Fibroblast of lung (primary cell): ENCODE measurements around the gene REXO5. TPM values are rescaled to one million over a fixed set of nuclear protein-coding genes. Genes with fewer than 3 reads are reported as not detected.

Experiments
- DNase-seq, 2 donors: peaks; one replicate each; pipeline versions ENCODE4 v3.0.0 to v3.0.0-alpha.2; 2010; ENCODE audit warnings: low read depth in 2 of 2
- H2AFZ ChIP-seq: 2 replicates; pipeline ENCODE4 v1.5.1; 2012; ENCODE audit warnings: low read length, control low read depth, inconsistent platforms
- H3K27ac ChIP-seq: 2 replicates; pipeline ENCODE4 v1.5.1; 2011; ENCODE audit warnings: low read length, control low read depth; ENCODE audit not compliant: insufficient read depth
- H3K27me3 ChIP-seq: 2 replicates; pipeline ENCODE4 v1.5.1; 2011; ENCODE audit warnings: mild to moderate bottlenecking, low read length; ENCODE audit not compliant: control insufficient read depth, insufficient read depth
- H3K36me3 ChIP-seq: 2 replicates; pipeline ENCODE4 v1.5.1; 2011; ENCODE audit warnings: low read length; ENCODE audit not compliant: control insufficient read depth, insufficient read depth
- H3K4me1 ChIP-seq: 2 replicates; pipeline ENCODE4 v1.5.1; 2011; ENCODE audit warnings: low read length; ENCODE audit not compliant: control insufficient read depth, insufficient read depth; ENCODE audit errors: extremely low read depth
- H3K4me2 ChIP-seq: 2 replicates; pipeline ENCODE4 v1.5.1; 2011; ENCODE audit warnings: low read length, control low read depth; ENCODE audit not compliant: insufficient read depth; ENCODE audit errors: extremely low read depth
- H3K4me3 ChIP-seq, 4 experiments: fragments of 200-600 bp in 1 of 4; sonication (generic) in 1 of 4; replicated peaks in 1 of 4; 2 replicates each; pipeline ENCODE4 v1.5.1; 2011 to 2016; ENCODE audit warnings: low read length in 4 of 4, low read depth in 3 of 4, mild to moderate bottlenecking in 3 of 4, control low read depth in 2 of 4, inconsistent platforms in 1 of 4, mixed read lengths in 1 of 4; ENCODE audit not compliant: insufficient read depth in 1 of 4; ENCODE audit errors: control extremely low read depth in 1 of 4
- H3K79me2 ChIP-seq: 2 replicates; pipeline ENCODE4 v1.5.1; 2012; ENCODE audit warnings: mild to moderate bottlenecking, low read length, inconsistent platforms; ENCODE audit not compliant: control insufficient read depth, insufficient read depth
- H3K9ac ChIP-seq: 2 replicates; pipeline ENCODE4 v1.5.1; 2011; ENCODE audit warnings: mild to moderate bottlenecking, low read length, control low read depth; ENCODE audit not compliant: insufficient read depth
- H3K9me3 ChIP-seq: 2 replicates; pipeline ENCODE4 v1.5.1; 2012; ENCODE audit warnings: low read depth, low read length; ENCODE audit not compliant: control insufficient read depth, insufficient read depth
- H4K20me1 ChIP-seq: 2 replicates; pipeline ENCODE4 v1.5.1; 2011; ENCODE audit warnings: low read length; ENCODE audit not compliant: control insufficient read depth, insufficient read depth; ENCODE audit errors: extremely low read depth
- CTCF ChIP-seq, 2 donors: IDR thresholded peaks in 1 of 2; conservative IDR thresholded peaks in 1 of 2; 1 replicate in 1 of 2; 2 replicates in 1 of 2; pipeline ENCODE4 v1.5.1; 2011 to 2012; ENCODE audit warnings: low read length in 2 of 2, control low read depth in 1 of 2, inconsistent platforms in 1 of 2, low read depth in 1 of 2, mild to moderate bottlenecking in 1 of 2
- EZH2 ChIP-seq: IDR thresholded peaks from 2 replicates; pipeline ENCODE4 v1.5.1; 2012; ENCODE audit warnings: low read length, control low read depth, mild to moderate bottlenecking; ENCODE audit errors: missing control alignments
- polyA plus RNA-seq, 2 donors: library from polyadenylated mRNA; depleted of rRNA in 1 of 2; stranded (reverse) in 1 of 2; unstranded in 1 of 2; fragments of >200 nt; gene quantifications; 2 replicates each; pipeline ENCODE4 v1.2.1, GENCODE V29; 2011 to 2012; ENCODE audit warnings: missing spikeins in 1 of 2
- total RNA-seq: library from RNA; depleted of rRNA; stranded (reverse); fragments of >200 nt; gene quantifications from 2 replicates; pipeline ENCODE4 v1.2.1, GENCODE V29; 2014

The REXO5 gene
- total and polyA plus RNA-seq, 2 donors (not counting 1 experiment from before 2014, with no cell fraction given), result 5.6 to 9.1 TPM

- no peak overlapping the region for H3K27ac ChIP-seq
- H3K4me1 ChIP-seq, result peaks cover 26% of the 10 kb centered on the region
- no peak for DNase-seq
These were observed 64.9 kb downstream of the REXO5 start for GRCh38 chr16:20871258-20871657.

GRCh38 chr16:20871941-20872815 is 65.9 kb downstream of the REXO5 start:
- Histone ChIP-seq H3K27ac (no peak overlapping the region), H3K36me3 (no peaks in the 10 kb centered on the region), H3K79me2 (peaks cover 88% of the 10 kb centered on the region), H3K4me1 (peaks cover 18% of the 10 kb centered on the region), H2AFZ (no peak overlapping the region), H4K20me1 (no peaks in the 10 kb centered on the region), H3K9ac (no peak overlapping the region), H3K9me3 (no peaks in the 10 kb centered on the region), H3K4me2 (no peak overlapping the region), H3K27me3 (no peaks in the 10 kb centered on the region), H3K4me3 (no peak overlapping the region)
- peak in 1 of 2 donors; percentile 53 for DNase-seq
- no peak for TF ChIP-seq EZH2
- TF ChIP-seq CTCF (conservative IDR thresholded peaks at IDR 0.05 in 1 of 2, IDR thresholded peaks at IDR 0.05 in 1 of 2; ENCODE audit: low read depth in 1 of 2, low read length in 2 of 2), result no peak

More at GRCh38 chr16:20871258-20871657, 64.9 kb downstream of the REXO5 start:
- TF ChIP-seq CTCF (conservative IDR thresholded peaks at IDR 0.05 in 1 of 2, IDR thresholded peaks at IDR 0.05 in 1 of 2; ENCODE audit: low read depth in 1 of 2, low read length in 2 of 2) (no peak), EZH2 (no peak)
- H2AFZ ChIP-seq, result no peak overlapping the region
- H3K4me2 ChIP-seq, result no peak overlapping the region
- H3K27me3 ChIP-seq, result no peaks in the 10 kb centered on the region
- H3K9ac ChIP-seq, result no peak overlapping the region
- H3K36me3 ChIP-seq, result no peaks in the 10 kb centered on the region
- H3K4me3 ChIP-seq, result no peak overlapping the region
- H3K79me2 ChIP-seq, result peaks cover 88% of the 10 kb centered on the region
- H3K9me3 ChIP-seq, result no peaks in the 10 kb centered on the region
- H4K20me1 ChIP-seq, result no peaks in the 10 kb centered on the region

GRCh38 chr16:20873331-20873730 is 67.0 kb downstream of the REXO5 start:
- Histone ChIP-seq H3K4me1 (peaks cover 13% of the 10 kb centered on the region), H3K27ac (peak overlapping the region; percentile 53), H3K4me3 (no peak overlapping the region), H3K79me2 (peaks cover 88% of the 10 kb centered on the region), H4K20me1 (no peaks in the 10 kb centered on the region), H3K36me3 (no peaks in the 10 kb centered on the region), H3K9me3 (no peaks in the 10 kb centered on the region), H2AFZ (no peak overlapping the region), H3K4me2 (no peak overlapping the region), H3K9ac (no peak overlapping the region), H3K27me3 (no peaks in the 10 kb centered on the region)
- DNase-seq, result no peak
- TF ChIP-seq CTCF (conservative IDR thresholded peaks at IDR 0.05 in 1 of 2, IDR thresholded peaks at IDR 0.05 in 1 of 2; ENCODE audit: low read depth in 1 of 2, low read length in 2 of 2) (no peak), EZH2 (no peak)
